Measurements from ENCODE around the gene CD109. TPM values are rescaled to one million over a fixed set of nuclear protein-coding genes. Genes with fewer than 3 reads are reported as not detected.

CD109 gene
- total and polyA plus RNA-seq, 2 of the 8 experiments (the other 6 are each of a cell fraction or from before 2014, with no cell fraction given), result 1.4 to 5.3 TPM

DNA sequence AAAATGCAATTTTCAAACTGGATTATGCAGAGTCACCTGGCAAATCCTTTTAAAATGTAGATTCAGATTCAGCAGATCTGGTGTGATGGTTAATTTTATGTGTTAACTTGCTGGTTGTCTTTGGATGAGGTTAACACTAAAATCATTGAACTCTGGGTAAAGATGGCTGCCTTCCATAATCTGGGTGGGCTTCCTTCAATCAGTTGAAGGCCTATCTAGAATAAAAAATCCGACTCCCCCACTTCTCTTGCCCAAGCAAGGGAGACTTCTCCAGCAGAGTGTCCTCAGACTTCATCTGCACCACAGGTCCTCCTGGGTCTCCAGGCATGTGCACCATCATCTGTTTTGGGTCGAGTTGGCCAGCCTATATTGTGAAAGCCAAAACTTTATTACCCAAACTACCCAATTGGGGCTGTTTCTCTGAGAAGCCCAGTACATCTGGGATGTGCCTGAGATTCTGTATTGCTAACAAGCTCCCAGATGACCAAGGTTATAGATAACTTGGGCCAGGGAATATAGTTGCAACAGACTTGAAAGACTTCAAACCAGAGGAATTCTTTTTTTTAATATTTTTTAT lies 40.6 kb upstream of the CD109 start:
- no peak overlapping the region for H2AK5ac ChIP-seq (ENCODE audit: low read depth, low read length)
- no peak overlapping the region for H3K4ac ChIP-seq (replicated peaks; ENCODE audit: insufficient read length, low read depth, low read length)
- no peaks in the 10 kb centered on the region for H3K9me3 ChIP-seq (ENCODE audit: insufficient read depth in 2 of 2, low read depth in 1 of 2, low read length in 1 of 2)
- no peak for DNase-seq (ENCODE audit: low read depth in 1 of 2, low spot score in 2 of 2)
- POLR2A ChIA-PET (ENCODE audit: partially characterized antibody), result interaction anchor here (1.3 to 3.7 kb wide), 5 partner anchors 8 to 194 kb away, joined by 3 to 196 read pairs (median 10); partner anchors contain the start of genes EEF1A1 and MTO1
- CTCF ChIA-PET (ENCODE audit: partially characterized antibody), result no interaction called here
- no peak overlapping the region for H3K9ac ChIP-seq (replicated peaks in 1 of 4; ENCODE audit: extremely low read depth in 1 of 4, low read depth in 3 of 4, low read length in 3 of 4)
- no peaks in the 10 kb centered on the region for H3K36me3 ChIP-seq (ENCODE audit: control insufficient read depth in 2 of 4, insufficient read depth in 4 of 4, low read length in 3 of 4)
- no peak overlapping the region for H2BK5ac ChIP-seq (ENCODE audit: low read depth, low read length)
- H3K79me1 ChIP-seq (ENCODE audit: low read depth, low read length), result no peaks in the 10 kb centered on the region
- no peak overlapping the region for H2BK12ac ChIP-seq (ENCODE audit: low read depth, low read length)
- no peak overlapping the region for H3K18ac ChIP-seq (ENCODE audit: extremely low read depth, low read length)
- peak overlapping the region in 1 of 4 experiments; percentile 99; a peak in 1 of 8 replicates for H3K4me3 ChIP-seq (ENCODE audit: extremely low read depth in 1 of 4, insufficient read depth in 2 of 4, low read depth in 3 of 4, low read length in 4 of 4)
- H3K27me3 ChIP-seq (replicated peaks in 1 of 4; ENCODE audit: control insufficient read depth in 3 of 4, extremely low read depth in 1 of 4, insufficient read depth in 3 of 4, low read length in 3 of 4), result no peaks in the 10 kb centered on the region
- 0 out of 2 replicates have a peak, but pooled peaks cover 4% of the 10 kb centered on the region for H3K23me2 ChIP-seq (ENCODE audit: low read depth, low read length)
- 82% methylated on average over 2 of the region's 2 CpGs; no CpG with 5 or more reads in 1 of the 2 experiments for WGBS, 2 experiments (ENCODE audit: extremely low coverage in 1 of 2, insufficient coverage in 1 of 2, insufficient read length in 1 of 2, insufficient replicate concordance in 2 of 2, low coverage in 1 of 2, low lambda C conversion rate in 2 of 2, missing lambda C conversion rate in 1 of 2)
- peaks cover 0 to 9% (median 5%) of the 10 kb centered on the region in 4 experiments; a peak in 3 of 7 replicates for H3K4me1 ChIP-seq (replicated peaks in 1 of 4; ENCODE audit: control insufficient read depth in 3 of 4, insufficient read depth in 4 of 4, low read length in 3 of 4)
- no peak overlapping the region for H3K56ac ChIP-seq (replicated peaks; ENCODE audit: insufficient read length, low read depth, low read length)
- H4K20me1 ChIP-seq (replicated peaks in 1 of 2; ENCODE audit: control insufficient read depth in 1 of 2, insufficient read depth in 2 of 2, low read length in 2 of 2), result no peaks in the 10 kb centered on the region
- H3K27ac ChIP-seq (ENCODE audit: low read depth, low read length), result no peak overlapping the region
- no peak for FAIRE-seq
- no peak overlapping the region for H2BK20ac ChIP-seq (ENCODE audit: low read length)
- no peak overlapping the region for H4K5ac ChIP-seq (ENCODE audit: insufficient read length, low read depth, low read length)
- H3K14ac ChIP-seq (ENCODE audit: insufficient read length), result no peak overlapping the region
- H3K79me2 ChIP-seq (ENCODE audit: control insufficient read depth in 1 of 2, insufficient read depth in 2 of 2, low read length in 2 of 2), result no peaks in the 10 kb centered on the region
- no peak overlapping the region for H2BK15ac ChIP-seq (ENCODE audit: low read length)
- H3K4me2 ChIP-seq (ENCODE audit: insufficient read depth in 1 of 2, low read depth in 2 of 2, low read length in 2 of 2), result peak overlapping the region; percentile 68 to 96; a peak in 1 of 4 replicates
- no peak overlapping the region for H4K91ac ChIP-seq (replicated peaks; ENCODE audit: insufficient read length, low read length)
- no peak overlapping the region for H2BK120ac ChIP-seq (replicated peaks; ENCODE audit: low read depth, low read length)
- H2AFZ ChIP-seq (ENCODE audit: low read length), result no peak overlapping the region
- H4K8ac ChIP-seq (ENCODE audit: extremely low read depth, insufficient read depth, low read length), result no peak overlapping the region
- no peak overlapping the region for H3K23ac ChIP-seq (ENCODE audit: insufficient read length)
- no peak for TF ChIP-seq KDM1A (IDR thresholded peaks at IDR 0.05; ENCODE audit: borderline replicate concordance, low read length)
- TF ChIP-seq FOSL1 (IDR thresholded peaks at IDR 0.05; ENCODE audit: insufficient read depth, low read depth, low read length), result no peak
- TF ChIP-seq JUND (IDR thresholded peaks at IDR 0.05; ENCODE audit: low read length), result no peak
- TF ChIP-seq MAFK (IDR thresholded peaks at IDR 0.05; ENCODE audit: low read depth, low read length), result no peak

Measured in H1 (cell line).